Ovary (tissue), 9 donors: ENCODE results near the gene ARIH2. TPM values are rescaled to one million over a fixed set of nuclear protein-coding genes. Genes with fewer than 3 reads are reported as not detected.

ENCODE experiments used
- DNase-seq, 5 donors: peaks; one replicate each; pipeline ENCODE4 v3.0.0-alpha.2; 2019 to 2020
- H3K27ac ChIP-seq, 2 donors: fragments of 200-600 bp; one replicate each; pipeline versions ENCODE4 v1.5.1 to v1.8.0; 2019 to 2022
- H3K27me3 ChIP-seq: fragments of 200-600 bp; one replicate; pipeline ENCODE4 v1.8.0; 2022
- H3K36me3 ChIP-seq: fragments of 200-600 bp; sonication (generic); one replicate; pipeline ENCODE4 v1.5.1; 2019
- H3K4me1 ChIP-seq: one replicate; pipeline ENCODE4 v1.8.1; 2013; ENCODE audit warnings: mild to moderate bottlenecking, moderate library complexity; ENCODE audit not compliant: insufficient read depth
- H3K4me3 ChIP-seq: fragments of 200-600 bp; sonication (generic); one replicate; pipeline ENCODE4 v1.5.1; 2017
- H3K9me3 ChIP-seq, 2 donors: fragments of 200-600 bp in 1 of 2; sonication (generic) in 1 of 2; one replicate each; pipeline versions ENCODE4 v1.5.1 to v1.8.1; 2013 to 2019; ENCODE audit warnings: mild to moderate bottlenecking in 1 of 2, moderate library complexity in 1 of 2
- EP300 ChIP-seq: sonication (generic); formaldehyde crosslinking; IDR thresholded peaks from one replicate; pipeline ENCODE4 v1.6.1; 2017; ENCODE audit warnings: antibody characterized with exemption
- POLR2A ChIP-seq: fragments of 450-650 bp; IDR thresholded peaks from one replicate; pipeline ENCODE4 v1.6.1; 2017; ENCODE audit warnings: antibody characterized with exemption, mild to moderate bottlenecking, moderate library complexity
- WGBS, 3 donors: extraction: QIAGEN DNeasy Blood & Tissue Kit in 1 of 3; methylation state at CpG; one replicate each; pipeline versions ENCODE4 v1.1.5 to v1.1.7; 2013 to 2017; 5-methylcytosine and 5-hydroxymethylcytosine counted together
- intact Hi-C, 4 donors: fragments of 100-400 bp; cut with DNase I; formaldehyde crosslinking; loops; one replicate each; pipeline versions ENCODE4 v1.11.0 to v1.15.1; 2022 to 2023
- polyA plus RNA-seq, 2 donors: library from polyadenylated mRNA; stranded (reverse); fragments of 200-250 nt in 1 of 2; fragments of 350-450 nt in 1 of 2; fragmentation: Illumina TruSeq in 1 of 2; extraction: RNeasy Lipid Tissue Mini Kit (QIAGEN cat#74804) in 1 of 2; gene quantifications; one replicate each; pipeline ENCODE4 v1.2.3, GENCODE V29; 2013 to 2014
- total RNA-seq, 7 donors: library from RNA; depleted of rRNA in 2 of 7; stranded (reverse); fragments of >200 nt in 2 of 7; fragmentation: NEBNext Ultra II Directional in 3 of 7; extraction: Animal tissue kit (Norgen Biotek cat#: 25700) in 3 of 7; gene quantifications; one replicate each; pipeline versions ENCODE4 v1.1.0 to v1.2.4, GENCODE V29; 2016 to 2023
- TF ChIP-seq, protein P1 (sequence below), 3 donors: fragments of 450-650 bp in 2 of 3; fragments of 200-600 bp in 1 of 3; IDR thresholded peaks; one replicate each; pipeline versions ENCODE4 v1.5.1 to v1.8.0; 2016 to 2022; ENCODE audit warnings: antibody characterized with exemption in 3 of 3, mild to moderate bottlenecking in 1 of 3
- donor health status: DM: no; HTN: no; CAD: no; lungs with moderate emphysema.
- donor health status: DM: no; HTN: no; CAD: no.
- donor health status: Bipolar disorder and iron deficiency.
- donor health status: DM: yes; HTN: yes; CAD: no.
- donor health status: DM: no; HTN: no; CAD: no.
- donor health status: DM: yes; HTN: yes; CAD: no.

ARIH2 gene
- total and polyA plus RNA-seq, 9 donors = 39.6 to 95.7 (median 72.0) TPM

DNA sequence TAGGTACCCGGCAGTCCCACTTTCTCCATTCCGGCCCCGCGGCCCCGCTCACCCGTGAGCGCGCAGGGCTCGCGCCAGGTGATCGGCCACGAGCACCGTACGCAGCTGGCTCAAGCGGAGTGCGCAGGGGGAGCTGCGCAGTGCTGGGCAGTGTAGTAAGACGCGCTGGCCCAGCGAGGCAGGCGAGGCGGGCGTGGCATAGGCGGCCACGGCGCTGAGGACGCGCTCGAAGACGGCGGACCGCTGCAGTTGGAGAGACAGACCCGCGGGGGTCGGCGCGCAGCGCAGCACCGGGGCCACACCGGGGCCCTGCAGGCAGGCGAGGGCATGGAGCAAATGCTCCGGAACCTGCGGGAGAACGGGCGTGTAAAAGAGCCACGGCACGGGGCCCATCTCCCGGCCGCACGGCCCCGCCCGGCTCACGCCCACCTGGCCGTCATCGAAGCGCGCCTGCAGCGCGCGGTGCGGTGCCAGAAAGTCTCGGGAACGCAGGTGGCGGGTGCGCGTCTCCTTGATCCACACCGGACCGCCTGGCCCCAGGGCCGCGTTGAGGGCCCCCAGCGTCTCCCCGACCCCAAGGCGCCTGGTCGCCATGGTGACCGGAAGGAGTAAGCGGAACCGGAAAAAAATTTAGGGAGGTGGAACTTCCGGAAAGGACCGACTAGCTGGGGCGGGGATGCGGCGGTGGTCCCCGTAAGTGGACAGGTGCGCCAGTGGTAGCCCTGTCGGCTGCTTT lies 99.5 kb downstream of the ARIH2 start, which contains the start of gene DALRD3:
DALRD3 (minus strand) TSS at position 610 of the 736 bp plus-strand sequence; CDS start at position 594, 16 bp downstream.
- TF ChIP-seq EP300 (no peak), POLR2A (peak; percentile 52)
- TF ChIP-seq, protein P1, sequence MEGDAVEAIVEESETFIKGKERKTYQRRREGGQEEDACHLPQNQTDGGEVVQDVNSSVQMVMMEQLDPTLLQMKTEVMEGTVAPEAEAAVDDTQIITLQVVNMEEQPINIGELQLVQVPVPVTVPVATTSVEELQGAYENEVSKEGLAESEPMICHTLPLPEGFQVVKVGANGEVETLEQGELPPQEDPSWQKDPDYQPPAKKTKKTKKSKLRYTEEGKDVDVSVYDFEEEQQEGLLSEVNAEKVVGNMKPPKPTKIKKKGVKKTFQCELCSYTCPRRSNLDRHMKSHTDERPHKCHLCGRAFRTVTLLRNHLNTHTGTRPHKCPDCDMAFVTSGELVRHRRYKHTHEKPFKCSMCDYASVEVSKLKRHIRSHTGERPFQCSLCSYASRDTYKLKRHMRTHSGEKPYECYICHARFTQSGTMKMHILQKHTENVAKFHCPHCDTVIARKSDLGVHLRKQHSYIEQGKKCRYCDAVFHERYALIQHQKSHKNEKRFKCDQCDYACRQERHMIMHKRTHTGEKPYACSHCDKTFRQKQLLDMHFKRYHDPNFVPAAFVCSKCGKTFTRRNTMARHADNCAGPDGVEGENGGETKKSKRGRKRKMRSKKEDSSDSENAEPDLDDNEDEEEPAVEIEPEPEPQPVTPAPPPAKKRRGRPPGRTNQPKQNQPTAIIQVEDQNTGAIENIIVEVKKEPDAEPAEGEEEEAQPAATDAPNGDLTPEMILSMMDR (IDR thresholded peaks at IDR 0.05) = peak in 1 of 3 donors; percentile 5
- no peaks in the 10 kb centered on the region for H3K9me3 ChIP-seq
- peak; percentile 67 to 80 (median 74) for DNase-seq
- H3K36me3 ChIP-seq = no peaks in the 10 kb centered on the region
- H3K27ac ChIP-seq = peak within 1 kb of the TSS in 1 of 2 donors; percentile 61
- no peaks in the 10 kb centered on the region for H3K27me3 ChIP-seq
- WGBS, 3 donors = 0 to 1% (median 0%) methylated on average over 75 to 85 of the region's 85 CpGs
- peaks cover 10% of the 10 kb centered on the region for H3K4me1 ChIP-seq
- intact Hi-C loops = no loop called here
- peak within 1 kb of the TSS; percentile 59 for H3K4me3 ChIP-seq

GRCh38 chr3:49018707-49019006 lies 100.0 kb downstream of the ARIH2 start:
- Histone ChIP-seq H3K27me3 (no peaks in the 10 kb centered on the region), H3K27ac (peak overlapping the region in 1 of 2 donors; percentile 61), H3K36me3 (no peaks in the 10 kb centered on the region), H3K9me3 (no peaks in the 10 kb centered on the region), H3K4me1 (peaks cover 10% of the 10 kb centered on the region), H3K4me3 (peak overlapping the region; percentile 59)
- WGBS, 3 donors = 2 to 3% (median 3%) methylated on average over 18 of the region's 18 CpGs
- no peak for DNase-seq
- TF ChIP-seq POLR2A (no peak), EP300 (no peak)
- TF ChIP-seq, protein P1 (IDR thresholded peaks at IDR 0.05) = no peak
- intact Hi-C loops = no loop called here

DNA sequence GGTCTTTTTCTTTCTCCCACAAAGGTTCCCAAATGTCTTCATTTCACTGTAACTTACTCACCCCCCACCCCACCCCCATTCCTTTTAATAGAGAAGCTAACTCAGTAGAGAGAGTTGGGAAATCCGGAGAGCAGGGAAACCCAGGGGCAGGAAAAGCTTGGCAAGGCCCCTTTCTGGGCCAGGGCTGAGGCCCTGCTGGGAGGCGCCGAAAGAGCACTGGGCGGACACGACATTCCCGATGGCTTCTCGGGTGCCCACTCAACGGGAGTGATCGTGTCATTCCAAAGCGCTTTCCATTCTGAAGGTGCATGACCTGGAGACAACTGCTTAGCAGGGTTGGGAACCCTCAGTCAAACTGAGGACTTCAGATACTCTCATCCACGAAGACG lies 101.3 kb downstream of the ARIH2 start:
- intact Hi-C loops = loop anchor here in 1 of 4 donors (10.0 kb wide), 1 partner anchor 105 kb away; the partner anchor contains the start of gene ARIH2
- Histone ChIP-seq H3K36me3 (no peaks in the 10 kb centered on the region), H3K27ac (no peak overlapping the region), H3K4me1 (peaks cover 10% of the 10 kb centered on the region), H3K9me3 (no peaks in the 10 kb centered on the region), H3K4me3 (peak overlapping the region; percentile 94), H3K27me3 (no peaks in the 10 kb centered on the region)
- DNase-seq = peak in 2 of 5 donors; percentile 30 to 40
- WGBS, 3 donors = 45 to 57% (median 49%) methylated on average over 12 of the region's 12 CpGs
- no peak for TF ChIP-seq POLR2A
- TF ChIP-seq, protein P1 (IDR thresholded peaks at IDR 0.05) = no peak

DNA sequence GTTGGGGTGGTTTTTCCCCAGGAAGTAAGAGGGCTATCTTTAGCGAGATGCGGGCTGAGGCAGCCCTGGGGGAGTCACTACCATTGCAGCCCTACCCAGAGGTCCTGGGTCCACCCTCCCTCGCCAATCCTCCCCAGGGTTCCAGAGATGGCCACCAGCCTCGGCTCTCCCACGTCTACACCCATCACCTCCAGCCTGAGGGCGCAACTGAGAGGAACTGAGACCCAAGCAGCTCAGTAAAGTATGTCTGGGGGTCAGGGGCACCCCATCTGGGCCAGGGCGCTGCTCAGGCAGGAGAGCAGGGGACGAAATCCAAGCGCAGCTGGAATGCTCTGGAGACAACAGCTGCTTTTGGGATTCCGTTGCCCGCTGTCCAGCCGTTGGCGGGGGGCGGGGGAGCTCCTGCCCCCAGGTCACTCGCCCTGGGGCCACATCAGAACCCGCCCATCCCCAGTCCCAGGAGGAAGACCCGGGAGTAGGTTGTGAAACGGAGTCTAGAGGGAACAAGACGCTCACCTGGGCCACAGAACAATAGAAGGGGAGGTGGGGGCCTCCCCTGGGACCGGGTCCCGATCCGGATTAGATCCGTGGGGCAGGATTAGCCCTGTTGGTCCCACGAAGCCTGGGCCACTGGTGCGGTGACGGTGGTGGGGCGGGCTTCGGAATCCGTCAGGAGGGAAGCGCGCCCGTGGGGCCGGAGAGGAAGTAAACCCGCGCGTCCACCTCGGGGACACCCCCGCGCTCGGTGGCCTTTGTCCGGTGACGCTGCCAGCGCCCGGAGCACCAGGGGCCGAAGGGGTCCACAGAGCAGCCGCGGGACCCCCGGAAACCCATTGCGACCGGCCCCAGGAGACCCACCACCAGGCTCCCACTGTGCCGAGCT lies 101.9 kb downstream of the ARIH2 start:
- intact Hi-C loops = loop anchor here in 1 of 4 donors (10.0 kb wide), 1 partner anchor 106 kb away; the partner anchor contains the start of gene ARIH2
- WGBS, 3 donors = 2 to 3% (median 3%) methylated on average over 50 to 51 of the region's 51 CpGs
- no peaks in the 10 kb centered on the region for H3K36me3 ChIP-seq
- peaks cover 10% of the 10 kb centered on the region for H3K4me1 ChIP-seq
- peak overlapping the region; percentile 70 to 98 for H3K27ac ChIP-seq
- peak in 4 of 5 donors; percentile 50 to 70 (median 62) for DNase-seq
- TF ChIP-seq, protein P1 (IDR thresholded peaks at IDR 0.05) = no peak
- TF ChIP-seq POLR2A (no peak), EP300 (no peak)
- H3K27me3 ChIP-seq = no peaks in the 10 kb centered on the region
- peak overlapping the region; percentile 94 for H3K4me3 ChIP-seq
- no peaks in the 10 kb centered on the region for H3K9me3 ChIP-seq
